GM21447 (cell line): ENCODE measurements around the gene KCNQ1OT1.

Experiments
- ATAC-seq: cut with Tn5 transposase; IDR thresholded peaks from one replicate; pipeline ENCODE4 v1.9.1; 2021; ENCODE audit not compliant: unreplicated experiment

KCNQ1OT1 gene

DNA sequence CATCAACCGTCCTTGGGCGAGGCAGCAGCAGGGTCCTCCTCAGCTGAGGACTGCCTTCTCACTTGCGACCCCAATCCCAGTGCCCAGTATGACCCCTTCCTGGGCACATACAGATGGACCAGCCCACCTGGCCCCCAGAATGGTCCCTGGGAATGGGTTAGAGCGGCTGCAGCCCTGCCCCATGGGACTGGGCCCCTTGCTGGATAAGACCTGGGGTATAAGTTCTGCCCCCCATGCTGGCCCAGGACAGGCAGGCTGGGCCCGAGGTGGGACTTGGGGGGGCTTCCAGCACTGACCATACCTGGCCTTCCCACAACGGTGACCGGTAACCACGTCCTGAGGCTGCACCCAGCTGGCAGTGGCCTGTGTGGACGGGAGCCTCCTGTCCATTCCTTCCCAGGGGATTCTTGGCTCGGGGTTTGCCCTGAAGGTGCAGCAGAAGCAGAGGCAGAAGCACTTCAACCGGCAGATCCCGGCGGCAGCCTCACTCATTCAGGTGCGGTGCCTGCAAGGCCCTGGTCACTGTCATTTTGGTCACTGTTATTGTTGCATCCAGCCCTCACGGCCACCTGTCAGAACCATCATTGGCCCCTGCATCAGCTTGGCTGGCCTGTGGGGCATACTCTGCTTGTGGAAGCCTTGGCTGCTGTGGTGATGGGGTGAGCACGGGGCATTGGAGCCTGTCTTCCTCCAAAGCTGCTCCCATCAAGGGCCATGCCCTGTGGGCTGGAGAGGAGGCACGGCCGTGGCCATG is 114.8 kb downstream of the KCNQ1OT1 start:
- ATAC-seq, result no peak

DNA sequence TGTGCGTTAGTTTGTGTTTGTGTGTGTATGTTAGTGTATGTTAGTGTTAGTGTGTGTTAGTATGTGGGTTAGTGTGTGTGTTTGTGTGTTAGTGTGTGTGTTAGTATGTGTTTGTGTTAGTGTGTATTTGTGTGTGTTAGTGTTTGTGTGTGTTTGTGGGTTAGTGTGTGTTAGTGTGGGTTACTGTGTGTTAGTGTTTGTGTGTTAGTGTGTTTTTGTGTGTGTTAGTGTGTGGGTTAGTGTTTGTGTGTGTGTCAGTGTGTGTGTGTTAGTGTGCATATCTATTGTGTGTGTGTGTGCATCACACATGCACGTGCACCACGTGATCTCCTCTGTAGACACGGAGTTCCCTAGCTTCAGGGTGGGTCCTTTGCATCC is 115.4 kb downstream of the KCNQ1OT1 start:
- ATAC-seq, result no peak

DNA sequence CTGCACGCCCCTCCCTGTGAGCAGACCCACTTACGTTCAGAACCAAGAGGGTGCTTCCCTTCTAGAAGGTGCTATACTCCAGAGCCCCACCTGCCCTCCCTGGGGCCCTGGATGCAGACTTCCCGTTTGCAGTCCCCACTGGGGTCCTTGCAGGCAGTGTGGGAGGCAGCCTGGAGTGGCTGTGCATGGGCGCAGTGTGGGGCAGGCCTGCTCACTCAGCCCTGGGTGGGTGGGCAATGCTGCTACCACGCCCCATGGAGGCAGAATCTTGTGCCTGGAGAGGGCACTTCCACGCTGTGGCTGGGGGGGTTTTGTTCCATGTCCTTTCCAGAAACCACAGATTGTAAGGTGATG is 116.2 kb downstream of the KCNQ1OT1 start:
- ATAC-seq, result no peak

DNA sequence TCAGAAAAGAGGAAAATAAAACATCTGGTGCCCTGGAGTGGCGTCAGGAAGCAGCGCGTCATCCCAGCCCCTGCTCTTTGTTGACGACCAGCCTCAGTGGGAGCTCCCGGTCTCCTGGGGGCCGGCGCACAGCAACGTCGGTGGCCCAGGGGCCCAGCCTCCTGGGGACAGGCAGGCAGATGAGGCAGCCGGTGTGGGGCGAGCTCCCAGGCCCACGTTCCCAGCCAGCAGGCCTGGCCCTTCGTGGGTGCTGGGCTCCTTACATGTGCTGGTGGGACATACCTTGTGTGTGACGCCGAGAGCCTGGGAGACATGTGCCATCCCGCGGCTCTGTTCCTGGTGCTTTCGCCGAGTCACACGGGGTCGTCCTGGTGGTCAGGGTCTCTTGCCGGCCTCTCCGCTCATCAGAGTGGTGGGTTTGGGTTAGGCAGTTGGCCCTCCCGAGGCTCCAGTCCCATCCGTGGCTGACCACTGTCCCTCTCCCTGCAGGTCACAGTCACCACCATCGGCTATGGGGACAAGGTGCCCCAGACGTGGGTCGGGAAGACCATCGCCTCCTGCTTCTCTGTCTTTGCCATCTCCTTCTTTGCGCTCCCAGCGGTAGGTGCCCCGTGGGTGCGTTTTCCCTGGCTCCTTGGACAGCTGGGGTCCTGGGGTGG is 116.7 kb downstream of the KCNQ1OT1 start:
- ATAC-seq, result no peak

DNA sequence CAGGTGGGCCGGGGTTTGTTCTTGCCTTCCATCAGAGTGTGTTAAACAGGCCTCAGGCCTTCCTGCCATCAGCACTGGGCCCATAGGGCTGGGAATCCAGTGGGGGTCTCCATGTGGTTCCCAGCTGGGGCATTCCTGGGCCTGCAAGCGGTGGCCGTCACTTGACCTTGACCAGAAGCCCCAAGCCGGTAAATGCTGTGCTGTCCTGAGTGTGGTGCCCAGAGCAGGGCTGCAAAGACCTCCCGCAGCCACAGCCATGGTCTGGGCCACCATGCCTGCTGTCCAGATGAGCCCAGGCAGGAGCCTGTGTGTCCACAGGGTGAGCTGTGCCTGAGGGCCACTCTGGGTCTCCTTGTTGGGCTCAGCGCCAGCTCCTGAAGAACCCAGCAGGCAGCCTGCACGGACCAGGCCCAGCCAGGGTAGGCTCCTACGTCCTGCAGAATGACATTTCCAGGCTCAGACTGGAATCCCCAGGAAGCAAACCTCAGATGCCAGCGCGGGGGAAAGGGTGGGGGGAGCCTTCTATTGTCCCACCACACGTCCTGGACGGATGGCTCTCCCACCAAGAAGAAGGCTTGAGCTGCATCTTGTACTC is 117.3 kb downstream of the KCNQ1OT1 start:
- no peak for ATAC-seq

DNA sequence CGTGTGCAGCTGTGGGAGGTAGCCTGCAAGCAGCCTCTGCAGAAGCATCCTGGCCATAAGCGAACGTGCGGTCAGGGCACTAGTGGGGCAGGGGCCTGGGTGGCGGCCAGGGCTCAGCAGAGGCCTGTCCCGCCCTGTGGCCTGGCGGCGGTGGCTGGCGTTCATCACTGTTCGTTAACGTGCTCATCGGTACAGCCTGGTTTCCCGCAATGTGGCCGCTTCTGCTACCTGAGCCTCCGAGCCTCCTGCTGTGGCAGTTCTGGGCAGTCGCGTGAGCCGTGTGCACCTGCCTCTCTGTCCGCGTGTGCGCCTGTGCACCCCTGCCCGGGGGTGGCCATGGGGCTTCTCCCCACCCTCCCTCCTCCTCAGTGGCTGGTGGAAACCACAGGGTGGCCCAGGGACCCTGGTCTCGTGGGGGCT is 117.9 kb downstream of the KCNQ1OT1 start:
- no peak for ATAC-seq

DNA sequence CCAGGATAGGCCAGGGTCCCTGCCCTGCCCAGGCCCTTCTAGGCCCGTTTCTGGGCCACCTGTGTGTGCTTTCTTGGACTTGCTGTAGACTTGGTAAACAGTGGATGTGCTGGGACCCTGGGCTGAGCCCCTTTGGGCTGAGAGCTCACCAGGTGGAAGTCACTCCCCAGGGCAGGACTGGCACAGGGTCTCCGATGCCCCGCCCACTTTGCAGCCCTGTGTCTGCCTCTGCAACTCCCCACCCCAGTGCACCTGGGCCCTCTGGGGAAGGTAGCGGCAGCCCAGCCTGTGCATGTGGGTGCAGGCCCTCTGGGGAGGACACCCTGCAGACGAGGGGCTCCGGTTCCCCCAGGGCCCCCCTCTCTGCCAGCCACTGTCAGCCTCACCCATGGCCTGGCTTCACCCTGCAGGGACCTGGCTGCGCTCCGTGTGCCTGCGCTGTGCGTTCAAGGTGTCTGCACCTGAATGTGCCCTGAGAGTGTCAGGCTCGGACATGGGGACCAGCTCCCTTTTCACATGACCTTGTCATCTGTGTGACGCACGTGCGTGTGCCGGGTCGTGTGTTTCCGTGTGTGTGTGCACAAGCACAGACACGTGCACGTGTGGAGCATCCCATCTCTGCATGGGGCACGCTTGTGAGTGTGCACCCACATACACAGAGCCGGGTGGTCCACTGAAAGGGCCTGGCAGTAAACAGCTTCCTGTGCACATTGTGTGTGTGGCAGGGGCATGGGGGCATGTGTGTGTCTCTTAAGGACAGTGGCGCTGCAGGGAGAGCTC is 118.5 kb downstream of the KCNQ1OT1 start:
- ATAC-seq, result no peak

DNA sequence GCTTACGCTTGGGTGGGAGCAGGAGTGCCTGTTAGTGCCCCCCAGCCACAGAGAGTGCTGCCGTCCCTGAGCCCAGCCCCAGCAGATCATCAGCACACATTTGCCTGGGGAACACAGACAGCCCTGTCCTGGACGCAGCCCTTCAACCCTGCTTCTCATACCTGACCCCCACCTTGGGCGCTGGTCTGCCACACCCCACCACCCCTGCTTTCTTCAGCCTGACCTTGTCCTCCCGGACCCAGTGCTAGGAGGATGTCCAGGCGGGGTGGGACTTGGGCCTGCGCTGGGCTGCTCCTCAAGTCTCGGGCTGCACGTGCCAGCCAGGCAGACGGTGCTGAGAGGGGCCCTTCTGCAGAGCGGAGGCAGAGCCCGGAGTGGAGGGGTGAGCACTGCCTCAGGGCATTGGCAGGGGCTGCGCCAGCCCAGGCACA is 119.2 kb downstream of the KCNQ1OT1 start:
- ATAC-seq, result no peak

DNA sequence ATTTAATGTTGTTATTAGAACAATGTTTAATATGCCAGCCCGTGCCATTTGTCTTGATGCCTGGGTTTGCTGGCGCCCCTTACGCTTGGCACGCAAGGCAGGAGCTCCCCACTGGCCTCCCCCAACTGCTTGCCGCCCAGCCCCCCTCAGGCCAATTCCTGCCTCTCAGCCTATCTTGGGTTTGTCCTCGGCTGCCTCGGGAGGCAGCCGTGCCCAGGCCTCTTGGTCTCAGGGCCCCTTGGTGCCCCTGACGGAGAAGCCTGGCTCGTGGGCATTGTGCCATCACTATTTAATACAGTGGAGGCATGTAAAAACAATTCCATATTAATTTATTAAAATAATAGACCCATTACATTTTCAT is 119.8 kb downstream of the KCNQ1OT1 start:
- ATAC-seq, result no peak

DNA sequence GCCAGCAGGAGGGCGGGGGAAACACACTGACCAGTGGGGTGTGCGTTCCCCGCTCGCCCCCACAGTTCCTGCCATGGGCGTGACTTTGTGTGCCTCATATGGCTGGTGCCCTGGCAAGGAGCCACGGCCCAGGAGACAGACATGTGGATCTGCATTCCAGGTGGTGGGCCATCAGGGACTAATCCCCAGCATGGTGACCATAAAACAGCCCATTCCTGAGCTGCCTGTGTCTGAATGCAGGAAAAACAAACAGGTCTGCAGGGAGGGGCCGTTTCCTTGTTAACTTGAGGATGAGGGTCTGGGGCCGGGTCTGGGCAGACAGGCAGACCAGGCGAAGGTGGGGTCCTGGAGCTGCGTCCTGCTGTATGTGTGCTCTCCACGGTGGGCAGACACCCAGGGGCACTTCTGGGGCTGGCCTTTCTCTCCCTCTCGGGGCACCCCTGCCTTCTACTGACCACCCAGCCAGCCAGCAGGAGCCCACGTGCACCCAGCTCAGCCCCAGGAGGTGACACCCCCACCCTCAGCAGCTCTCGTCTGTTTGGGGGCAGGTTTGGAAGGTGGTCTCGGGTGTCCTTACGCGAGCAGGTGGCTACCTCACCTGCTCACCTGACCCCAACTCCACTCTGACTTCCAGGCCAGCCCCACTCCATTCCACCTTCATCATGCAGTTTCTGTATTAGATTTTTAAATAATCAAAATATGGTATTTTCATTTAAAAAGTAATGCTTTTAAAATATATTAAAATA is 120.3 kb downstream of the KCNQ1OT1 start:
- ATAC-seq, result no peak

DNA sequence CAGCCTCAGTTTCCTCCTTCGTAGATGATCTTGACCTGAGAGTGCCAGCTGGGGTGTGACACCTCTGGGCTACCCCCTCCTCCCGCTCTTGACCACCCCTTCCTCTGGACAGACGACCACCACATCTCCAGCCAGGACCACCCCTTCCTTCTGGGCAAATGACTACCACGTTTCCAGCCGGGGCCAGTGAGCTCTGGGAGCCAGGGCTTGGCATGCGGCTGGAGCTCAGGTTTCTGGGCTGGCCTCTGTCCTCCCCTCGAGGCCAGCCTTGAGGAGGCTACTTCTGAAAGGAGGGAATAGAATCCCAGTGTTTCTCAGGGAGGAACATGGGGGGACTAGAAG is 120.9 kb downstream of the KCNQ1OT1 start:
- ATAC-seq, result no peak

DNA sequence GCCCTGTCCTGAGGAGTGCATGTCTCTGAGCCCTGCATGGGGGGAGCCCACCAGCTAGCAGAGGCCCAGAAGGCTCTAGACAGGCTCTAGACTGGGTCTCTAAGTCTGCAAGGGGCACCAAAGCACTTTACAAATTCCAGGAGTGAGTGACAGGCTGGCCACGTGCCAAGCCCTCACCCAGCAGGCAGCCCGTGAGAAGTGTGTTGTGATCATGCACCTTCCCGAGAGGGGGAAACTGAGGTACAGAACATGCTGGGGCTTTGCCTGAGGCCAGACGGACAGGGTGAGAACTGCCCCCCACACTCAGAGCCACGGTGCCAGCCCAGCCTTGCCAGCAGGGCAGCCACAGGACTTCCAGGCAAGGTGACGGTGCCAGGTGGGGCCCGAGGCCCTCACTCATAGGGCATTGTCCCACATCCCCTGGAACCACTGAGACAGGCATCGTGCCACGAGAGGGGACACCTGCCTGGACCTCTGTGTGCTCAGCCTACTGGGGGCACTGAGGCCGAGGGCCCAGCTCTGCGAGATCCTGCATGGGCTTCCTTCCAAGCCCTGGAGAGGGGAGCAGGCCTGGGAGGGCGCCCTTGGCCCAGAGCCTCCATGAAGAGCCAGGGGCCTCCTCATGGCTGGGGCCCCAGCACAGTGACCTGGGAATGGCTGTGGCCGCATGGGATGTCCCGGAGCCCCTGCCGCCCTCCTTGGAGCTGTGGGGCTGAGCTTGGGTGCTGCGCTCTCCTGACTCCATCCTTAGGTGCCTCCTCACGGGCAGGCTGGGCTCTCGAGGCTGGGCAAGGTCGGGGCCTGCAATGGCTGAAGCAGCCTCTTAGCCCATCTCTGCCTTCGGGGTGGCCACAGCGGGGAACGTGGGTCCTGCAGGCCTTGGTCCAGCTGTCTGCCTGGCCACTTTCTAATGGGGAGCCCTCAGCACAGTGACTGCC is 121.5 kb downstream of the KCNQ1OT1 start:
- ATAC-seq, result no peak

DNA sequence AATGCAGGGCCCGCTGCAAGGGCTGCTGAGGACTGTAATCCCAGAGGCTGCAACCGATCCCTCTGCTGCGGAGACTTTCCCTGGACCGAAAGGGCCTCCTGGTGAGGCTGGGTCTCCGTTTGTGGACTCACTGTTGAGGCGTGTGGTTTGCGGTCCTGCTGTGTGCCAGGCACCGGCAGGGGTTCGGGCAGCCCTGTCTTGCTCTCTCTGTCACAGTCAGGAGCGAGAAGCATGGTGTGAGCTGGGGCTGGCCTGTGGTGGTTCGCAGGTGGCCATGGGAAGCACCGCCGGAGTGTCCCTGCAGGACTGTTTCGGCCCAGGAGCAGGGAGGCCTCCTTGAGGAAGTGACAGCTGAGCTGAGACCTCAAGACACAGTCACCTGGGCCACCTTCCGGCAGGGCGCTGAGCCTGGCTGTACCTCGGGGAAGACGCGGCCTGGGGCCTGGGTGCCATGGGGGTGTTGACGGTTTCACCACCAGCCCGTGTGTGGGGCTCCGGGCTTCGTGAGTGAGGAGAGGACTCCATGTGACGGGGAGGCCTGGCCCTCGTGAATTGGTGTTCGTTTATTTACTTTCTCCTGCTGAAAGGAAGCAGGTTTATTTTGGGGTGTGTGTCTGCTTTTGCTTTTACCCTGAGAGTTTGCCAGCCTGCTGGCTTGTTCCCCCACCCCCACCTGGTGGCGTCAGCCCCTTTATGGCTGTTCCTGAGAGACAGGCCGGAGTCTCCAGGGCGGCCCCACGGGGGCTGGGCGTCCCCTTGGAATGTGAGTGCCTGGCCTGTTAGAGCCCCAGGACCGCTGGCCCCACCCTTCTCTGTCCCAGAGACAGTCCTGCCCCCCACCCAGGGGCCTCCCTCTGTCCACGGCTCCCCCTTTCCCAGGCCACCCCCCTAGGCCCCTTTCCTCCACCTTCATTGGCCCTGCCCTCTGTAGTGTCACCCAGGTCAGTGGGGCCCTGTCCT is 122.5 kb downstream of the KCNQ1OT1 start:
- ATAC-seq, result no peak

DNA sequence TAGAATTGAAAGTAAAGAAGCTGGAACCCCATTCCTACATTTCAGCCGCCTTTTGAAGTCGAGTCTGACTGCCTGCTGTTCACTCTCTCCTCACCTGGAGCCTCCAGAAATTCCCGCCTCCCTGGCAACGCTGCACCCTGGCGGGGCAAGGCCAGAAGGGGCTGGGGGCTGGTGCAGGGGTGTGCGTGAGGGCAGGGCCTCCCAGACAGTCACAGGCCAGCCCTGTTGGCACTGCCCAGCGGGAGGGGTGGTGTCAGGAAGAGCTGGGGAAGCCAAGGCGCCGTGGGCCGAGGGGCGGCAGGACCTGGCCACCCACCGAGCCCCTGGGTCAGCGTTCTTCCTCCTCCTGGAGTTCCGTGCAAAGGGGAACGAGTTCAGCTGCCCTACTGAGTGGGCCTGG is 123.2 kb downstream of the KCNQ1OT1 start:
- ATAC-seq, result no peak

DNA sequence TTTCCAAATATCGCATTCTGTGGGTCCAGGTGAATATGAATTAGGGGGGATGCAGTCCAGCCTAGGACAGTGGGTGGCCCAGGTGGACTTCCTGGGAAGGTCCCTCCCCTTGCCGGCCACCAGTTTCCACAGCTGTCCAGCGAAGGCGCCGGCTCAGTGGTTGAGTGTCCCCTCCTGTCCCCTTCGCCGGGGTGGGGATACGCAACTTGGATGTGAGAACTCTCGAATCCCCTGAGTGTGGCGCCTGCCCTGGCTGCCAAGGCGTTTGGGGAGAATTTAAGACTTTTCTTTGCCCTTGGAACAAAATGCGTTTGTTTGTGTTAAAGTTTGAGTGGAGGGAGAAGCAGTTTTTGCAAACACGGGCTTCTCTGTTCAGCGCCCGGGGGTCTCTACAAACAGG is 123.7 kb downstream of the KCNQ1OT1 start:
- no peak for ATAC-seq

DNA sequence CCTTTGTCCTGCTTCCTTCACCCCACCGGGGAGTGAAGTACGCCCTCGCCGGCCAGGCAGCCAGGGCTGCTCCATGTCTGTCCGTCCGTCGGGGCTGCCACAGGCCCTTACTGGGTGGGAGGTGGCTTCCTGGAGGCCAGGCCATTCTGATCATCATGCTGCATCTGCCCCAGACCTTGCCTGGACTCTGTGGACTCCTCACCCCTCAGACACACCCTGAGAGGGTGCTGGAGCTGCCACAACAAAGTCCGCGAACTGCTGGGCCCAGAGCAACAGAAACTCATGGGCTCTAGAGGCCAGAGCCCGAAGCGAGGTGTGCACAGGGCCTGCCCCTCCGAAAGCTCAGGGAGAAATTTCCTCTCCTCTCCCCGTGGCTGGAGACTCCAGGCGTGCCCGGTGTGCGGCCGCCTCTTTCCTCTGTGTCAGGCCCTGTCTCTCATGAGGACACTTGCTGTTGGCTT is 124.2 kb downstream of the KCNQ1OT1 start:
- no peak for ATAC-seq

DNA sequence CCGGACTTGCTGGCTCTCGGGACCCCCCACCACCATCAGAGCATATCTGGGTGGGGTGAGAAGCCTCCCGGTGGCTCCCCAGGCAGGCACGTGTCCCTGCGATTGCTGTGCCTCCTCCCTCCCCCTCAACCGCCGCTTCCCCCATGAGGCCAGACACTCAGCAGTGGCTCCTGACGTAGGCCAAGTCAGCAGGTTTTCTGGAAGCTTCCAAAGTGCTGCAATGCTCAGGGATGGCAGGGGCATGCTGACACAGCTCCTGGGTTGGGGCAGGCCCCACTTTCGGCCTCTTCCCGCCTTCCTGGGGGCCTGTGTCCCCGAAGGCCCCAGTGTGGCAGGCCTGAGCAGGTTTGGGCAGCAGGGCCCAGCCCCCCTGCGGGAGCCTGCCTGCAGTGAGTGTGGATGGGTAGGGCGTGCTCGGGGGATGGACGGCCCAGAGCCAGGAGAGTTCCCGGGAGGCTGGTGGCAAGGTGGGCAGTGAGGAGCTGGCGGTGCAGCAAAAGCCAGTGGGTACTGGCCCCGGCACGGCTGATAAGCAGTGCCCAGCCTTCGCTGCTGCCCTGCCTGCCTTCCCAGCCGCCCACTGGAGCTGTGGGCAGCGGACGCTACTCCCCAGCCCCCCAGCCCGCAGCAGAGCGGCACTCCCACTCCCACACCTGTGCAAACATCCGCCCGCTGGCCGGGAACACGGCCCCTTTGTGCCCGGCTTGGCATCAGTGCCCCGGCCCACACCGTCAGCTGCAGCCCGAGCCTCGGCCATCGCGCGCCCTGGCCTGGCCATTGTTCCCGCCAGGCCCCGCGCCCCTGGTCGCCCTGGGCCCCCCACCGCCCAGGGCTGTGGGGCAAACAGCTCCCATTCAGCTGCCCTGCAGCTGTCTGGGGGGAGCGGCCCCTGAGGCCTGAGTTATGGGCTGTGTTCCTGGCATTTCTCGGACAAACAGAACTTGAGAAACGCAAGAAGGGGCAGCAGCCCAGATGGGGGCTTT is 125.0 kb downstream of the KCNQ1OT1 start:
- no peak for ATAC-seq
